H9 (cell line): Measurements from ENCODE around the gene RNGTT. TPM values are rescaled to one million over a fixed set of nuclear protein-coding genes. Genes with fewer than 3 reads are reported as not detected.

Experiments
- DNase-seq: peaks from one replicate; pipeline ENCODE4 v3.0.0-alpha.2; 2017
- H2AFZ ChIP-seq: one replicate; pipeline ENCODE4 v1.6.1; 2013; ENCODE audit warnings: mild to moderate bottlenecking, low read length, control low read depth, moderate library complexity
- H2AK5ac ChIP-seq: 2 replicates; pipeline ENCODE4 v1.6.1; 2013; ENCODE audit warnings: low read length, control low read depth, mixed read lengths; ENCODE audit not compliant: insufficient read length
- H2BK120ac ChIP-seq: one replicate; pipeline ENCODE4 v1.6.1; 2013; ENCODE audit warnings: low read depth, mild to moderate bottlenecking, low read length, control low read depth, inconsistent platforms; ENCODE audit not compliant: poor library complexity, severe bottlenecking
- H2BK12ac ChIP-seq: 2 replicates; pipeline ENCODE4 v1.6.1; 2013; ENCODE audit warnings: low read length, control low read depth, mixed read lengths, low read depth; ENCODE audit not compliant: insufficient read length
- H2BK15ac ChIP-seq: 2 replicates; pipeline ENCODE4 v1.6.1; 2013; ENCODE audit warnings: low read depth, low read length, control low read depth
- H2BK20ac ChIP-seq: one replicate; pipeline ENCODE4 v1.6.1; 2013; ENCODE audit warnings: low read depth, mild to moderate bottlenecking, low read length, control low read depth, inconsistent platforms; ENCODE audit not compliant: poor library complexity, severe bottlenecking
- H2BK5ac ChIP-seq: 2 replicates; pipeline ENCODE4 v1.6.1; 2013; ENCODE audit warnings: low read length, control low read depth, mixed read lengths; ENCODE audit not compliant: insufficient read length
- H3K14ac ChIP-seq: 2 replicates; pipeline ENCODE4 v1.6.1; 2013; ENCODE audit warnings: low read length, control low read depth; ENCODE audit not compliant: insufficient read depth
- H3K18ac ChIP-seq: 2 replicates; pipeline ENCODE4 v1.6.1; 2013; ENCODE audit warnings: low read depth, mild to moderate bottlenecking, mixed read lengths, low read length, control low read depth; ENCODE audit not compliant: insufficient read length
- H3K23ac ChIP-seq: 2 replicates; pipeline ENCODE4 v1.6.1; 2013; ENCODE audit warnings: low read length, control low read depth, mixed read lengths, low read depth; ENCODE audit not compliant: insufficient read length
- H3K23me2 ChIP-seq: 2 replicates; pipeline ENCODE4 v1.6.1; 2013; ENCODE audit warnings: low read depth, mild to moderate bottlenecking, mixed read lengths, low read length, control low read depth; ENCODE audit not compliant: insufficient read length, poor library complexity, severe bottlenecking
- H3K27ac ChIP-seq: 2 replicates; pipeline ENCODE4 v1.5.1; 2013; ENCODE audit warnings: low read length, control low read depth, mixed read lengths, low read depth; ENCODE audit not compliant: insufficient read length
- H3K27me3 ChIP-seq: 2 replicates; pipeline ENCODE4 v1.6.1; 2013; ENCODE audit warnings: low read length, control low read depth, inconsistent platforms; ENCODE audit not compliant: insufficient read depth
- H3K4ac ChIP-seq: 2 replicates; pipeline ENCODE4 v1.6.1; 2013; ENCODE audit warnings: low read depth, mild to moderate bottlenecking, control low read depth, inconsistent platforms, low read length, moderate library complexity
- H3K4me1 ChIP-seq: 2 replicates; pipeline ENCODE4 v1.6.1; 2013; ENCODE audit warnings: low read length, control low read depth, inconsistent platforms; ENCODE audit not compliant: insufficient read depth
- H3K4me2 ChIP-seq: 2 replicates; pipeline ENCODE4 v1.6.1; 2013; ENCODE audit warnings: low read length, control low read depth, mixed read lengths; ENCODE audit not compliant: insufficient read length, insufficient read depth
- H3K56ac ChIP-seq: 2 replicates; pipeline ENCODE4 v1.6.1; 2013; ENCODE audit warnings: low read depth, mild to moderate bottlenecking, mixed read lengths, low read length, control low read depth; ENCODE audit not compliant: insufficient read length
- H3K79me1 ChIP-seq: 2 replicates; pipeline ENCODE4 v1.6.1; 2013; ENCODE audit warnings: low read depth, mild to moderate bottlenecking, moderate library complexity, low read length, control low read depth, inconsistent platforms; ENCODE audit not compliant: insufficient read depth, poor library complexity, severe bottlenecking
- H3K79me2 ChIP-seq: 2 replicates; pipeline ENCODE4 v1.6.1; 2013; ENCODE audit warnings: low read length, control low read depth, inconsistent platforms; ENCODE audit not compliant: insufficient read depth
- H3K9ac ChIP-seq: 2 replicates; pipeline ENCODE4 v1.6.1; 2013; ENCODE audit warnings: low read length, control low read depth, mixed read lengths; ENCODE audit not compliant: insufficient read length; ENCODE audit errors: extremely low read depth
- H3K9me3 ChIP-seq: one replicate; pipeline ENCODE4 v1.6.1; 2013; ENCODE audit warnings: low read depth, low read length, inconsistent platforms; ENCODE audit not compliant: control insufficient read depth
- H3T11ph ChIP-seq: one replicate; pipeline ENCODE4 v1.6.1; 2013; ENCODE audit warnings: mild to moderate bottlenecking, low read length, control low read depth, inconsistent platforms
- H4K20me1 ChIP-seq: one replicate; pipeline ENCODE4 v1.6.1; 2013; ENCODE audit not compliant: control insufficient read depth, insufficient read length, insufficient read depth
- H4K5ac ChIP-seq: 2 replicates; pipeline ENCODE4 v1.6.1; 2013; ENCODE audit warnings: low read depth, mild to moderate bottlenecking, mixed read lengths, low read length, control low read depth; ENCODE audit not compliant: insufficient read length
- H4K8ac ChIP-seq: replicated peaks from 2 replicates; pipeline ENCODE4 v1.6.1; 2013; ENCODE audit warnings: low read length, control low read depth, mixed read lengths, low read depth; ENCODE audit not compliant: insufficient read length
- H4K91ac ChIP-seq: 2 replicates; pipeline ENCODE4 v1.6.1; 2013; ENCODE audit warnings: low read depth, mild to moderate bottlenecking, moderate library complexity, mixed read lengths, low read length, control low read depth; ENCODE audit not compliant: insufficient read length
- H3K27ac Mint-ChIP-seq, 3 experiments: 2 replicates in 2 of 3; 3 replicates in 1 of 3; pipeline ENCODE4 v1.8.0; 2020 to 2021; ENCODE audit warnings: mixed read lengths in 3 of 3, mild to moderate bottlenecking in 1 of 3, moderate library complexity in 1 of 3
- H3K27me3 Mint-ChIP-seq: 2 replicates; pipeline ENCODE4 v1.8.0; 2021; ENCODE audit warnings: low read depth, mild to moderate bottlenecking, moderate library complexity, mixed read lengths
- H3K36me3 Mint-ChIP-seq, 3 experiments: 2 replicates in 2 of 3; 3 replicates in 1 of 3; pipeline ENCODE4 v1.8.0; 2020 to 2021; ENCODE audit warnings: low read depth in 3 of 3, mixed read lengths in 3 of 3; ENCODE audit not compliant: insufficient read depth in 1 of 3
- H3K4me1 Mint-ChIP-seq, 2 experiments: 2 replicates each; pipeline ENCODE4 v1.8.0; 2020; ENCODE audit warnings: mixed read lengths in 2 of 2
- H3K4me3 Mint-ChIP-seq, 2 experiments: 2 replicates in 1 of 2; 3 replicates in 1 of 2; pipeline ENCODE4 v1.8.0; 2020 to 2021; ENCODE audit warnings: mild to moderate bottlenecking in 2 of 2, mixed read lengths in 2 of 2, moderate library complexity in 1 of 2
- H3K9me3 Mint-ChIP-seq, 2 experiments: 2 replicates in 1 of 2; 3 replicates in 1 of 2; pipeline ENCODE4 v1.8.0; 2020; ENCODE audit warnings: mild to moderate bottlenecking in 2 of 2, mixed read lengths in 2 of 2, moderate library complexity in 1 of 2
- WGBS: extraction: QIAGEN DNeasy Blood & Tissue Kit; methylation state at CpG from one replicate; pipeline ENCODE4 v1.1.7; 2013; ENCODE audit warnings: missing lambda C conversion rate, low lambda C conversion rate, mixed read lengths; ENCODE audit not compliant: insufficient read length; ENCODE audit errors: extremely low coverage; 5-methylcytosine and 5-hydroxymethylcytosine counted together
- total RNA-seq: library from RNA; stranded (reverse); gene quantifications from 2 replicates; pipeline ENCODE4 v1.2.1, GENCODE V29; 2021
- TF ChIP-seq, protein P1 (sequence below): fragments of 200-600 bp; sonication (generic); conservative IDR thresholded peaks from 3 replicates; pipeline ENCODE4 v1.8.0; 2021; ENCODE audit warnings: antibody characterized with exemption, mild to moderate bottlenecking

The RNGTT gene
- total RNA-seq, 1 experiment from 2014 or later: 20.5 TPM

DNA sequence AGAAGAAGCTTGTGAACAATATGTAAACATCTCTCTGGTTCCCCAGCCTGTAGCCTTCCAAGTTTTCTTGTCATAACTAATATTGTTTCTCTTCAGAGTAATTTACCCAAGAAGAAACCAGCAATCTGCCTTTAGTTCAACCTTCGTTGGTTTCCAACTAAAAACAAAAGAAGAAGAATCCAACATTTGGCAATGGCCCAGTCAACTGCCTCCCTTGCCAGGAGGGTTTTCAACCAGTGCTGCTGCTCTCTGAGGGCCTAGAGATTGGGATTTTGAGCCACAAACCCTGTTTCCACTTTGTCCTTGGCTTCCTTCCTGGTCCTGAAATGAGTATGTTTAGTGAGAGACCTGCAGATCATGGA lies 401.5 kb downstream of the RNGTT start:
- peaks cover 10 to 15% of the 10 kb centered on the region in 2 experiments for H3K4me1 Mint-ChIP-seq
- WGBS: no CpG with 5 or more reads among the region's 1 CpG
- Histone ChIP-seq H3K18ac (no peak overlapping the region), H2BK20ac (no peak overlapping the region), H3K4ac (no peak overlapping the region), H4K8ac (no peak overlapping the region), H3K56ac (no peak overlapping the region), H2BK5ac (no peak overlapping the region), H2BK120ac (no peak overlapping the region), H3K23me2 (no peaks in the 10 kb centered on the region), H3K14ac (no peak overlapping the region), H3K9ac (no peak overlapping the region), H4K20me1 (no peaks in the 10 kb centered on the region), H3K27me3 (no peaks in the 10 kb centered on the region), H3K4me2 (no peak overlapping the region), H2AK5ac (no peak overlapping the region), H2BK15ac (no peak overlapping the region), H3T11ph (no peak overlapping the region), H2BK12ac (no peak overlapping the region), H3K79me2 (no peaks in the 10 kb centered on the region), H3K4me1 (peaks cover 3% of the 10 kb centered on the region; the same call in 1 of the 2 replicates), H2AFZ (no peak overlapping the region), H3K27ac (no peak overlapping the region), H3K9me3 (no peaks in the 10 kb centered on the region), H4K5ac (no peak overlapping the region), H3K79me1 (no peaks in the 10 kb centered on the region), H3K23ac (no peak overlapping the region), H4K91ac (no peak overlapping the region)
- H3K9me3 Mint-ChIP-seq: no peaks in the 10 kb centered on the region
- TF ChIP-seq, protein P1, sequence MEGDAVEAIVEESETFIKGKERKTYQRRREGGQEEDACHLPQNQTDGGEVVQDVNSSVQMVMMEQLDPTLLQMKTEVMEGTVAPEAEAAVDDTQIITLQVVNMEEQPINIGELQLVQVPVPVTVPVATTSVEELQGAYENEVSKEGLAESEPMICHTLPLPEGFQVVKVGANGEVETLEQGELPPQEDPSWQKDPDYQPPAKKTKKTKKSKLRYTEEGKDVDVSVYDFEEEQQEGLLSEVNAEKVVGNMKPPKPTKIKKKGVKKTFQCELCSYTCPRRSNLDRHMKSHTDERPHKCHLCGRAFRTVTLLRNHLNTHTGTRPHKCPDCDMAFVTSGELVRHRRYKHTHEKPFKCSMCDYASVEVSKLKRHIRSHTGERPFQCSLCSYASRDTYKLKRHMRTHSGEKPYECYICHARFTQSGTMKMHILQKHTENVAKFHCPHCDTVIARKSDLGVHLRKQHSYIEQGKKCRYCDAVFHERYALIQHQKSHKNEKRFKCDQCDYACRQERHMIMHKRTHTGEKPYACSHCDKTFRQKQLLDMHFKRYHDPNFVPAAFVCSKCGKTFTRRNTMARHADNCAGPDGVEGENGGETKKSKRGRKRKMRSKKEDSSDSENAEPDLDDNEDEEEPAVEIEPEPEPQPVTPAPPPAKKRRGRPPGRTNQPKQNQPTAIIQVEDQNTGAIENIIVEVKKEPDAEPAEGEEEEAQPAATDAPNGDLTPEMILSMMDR: no peak
- DNase-seq: no peak
- H3K27ac Mint-ChIP-seq: no peak overlapping the region
- no peak overlapping the region for H3K4me3 Mint-ChIP-seq
- H3K36me3 Mint-ChIP-seq: no peaks in the 10 kb centered on the region
- H3K27me3 Mint-ChIP-seq: peaks cover 2% of the 10 kb centered on the region; the same call in 1 of the 2 replicates
